Measurements from ENCODE around the gene SPDYE17.
"Not testable (repeated sequence)": the region's sequence is repeated elsewhere in the genome, so short reads cannot be mapped to it uniquely, and the experiment has no call there.

- not testable (repeated sequence) for TF ChIP-seq CTCF (IDR thresholded peaks at IDR 0.05; ENCODE audit: low read length); EZH2 (IDR thresholded peaks at IDR 0.05; ENCODE audit: borderline replicate concordance, low read length)
These were observed 47.5 kb upstream of the SPDYE17 start for GRCh38 chr7:77079624-77080023.

Data from OCI-LY1 (cell line).